ENCODE results near the gene UBE2O.

UBE2O gene

DNA sequence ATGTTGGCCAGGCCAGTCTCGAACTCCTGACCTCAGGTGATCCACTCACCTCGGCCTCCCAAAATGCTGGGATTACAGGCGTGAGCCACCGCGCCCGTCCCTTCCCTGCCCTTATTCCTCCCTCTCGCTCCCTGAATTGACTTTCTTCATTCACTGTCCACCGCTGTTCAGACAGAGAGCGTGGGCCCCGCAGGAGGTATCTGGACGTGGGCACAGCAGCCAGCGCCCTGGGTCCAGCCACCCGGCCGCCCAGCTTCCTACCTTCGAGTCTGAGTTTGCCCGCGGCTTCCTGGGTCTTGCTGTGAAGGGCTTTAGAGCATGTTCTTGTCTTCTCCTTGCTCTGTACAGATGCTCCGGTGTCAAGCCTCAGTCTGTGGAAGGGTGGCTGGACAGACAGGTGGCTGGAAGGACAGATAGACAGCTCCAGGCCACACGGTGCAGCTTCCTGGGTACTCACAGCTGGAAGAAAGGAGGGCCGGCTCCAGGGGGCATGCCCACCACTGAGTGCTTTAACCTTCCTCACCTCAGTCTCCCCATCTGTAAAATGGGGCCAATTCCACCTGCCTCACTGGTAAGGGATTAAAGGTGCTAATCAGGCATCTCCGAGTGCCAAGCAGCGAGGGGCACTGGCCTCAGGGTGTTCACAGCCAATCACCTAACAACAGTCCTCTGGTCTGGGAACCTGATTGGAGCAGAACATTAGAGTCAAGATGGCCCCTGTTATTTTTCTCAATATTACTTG lies 34.7 kb upstream of the UBE2O start:
- DNase-seq = no peak

DNA sequence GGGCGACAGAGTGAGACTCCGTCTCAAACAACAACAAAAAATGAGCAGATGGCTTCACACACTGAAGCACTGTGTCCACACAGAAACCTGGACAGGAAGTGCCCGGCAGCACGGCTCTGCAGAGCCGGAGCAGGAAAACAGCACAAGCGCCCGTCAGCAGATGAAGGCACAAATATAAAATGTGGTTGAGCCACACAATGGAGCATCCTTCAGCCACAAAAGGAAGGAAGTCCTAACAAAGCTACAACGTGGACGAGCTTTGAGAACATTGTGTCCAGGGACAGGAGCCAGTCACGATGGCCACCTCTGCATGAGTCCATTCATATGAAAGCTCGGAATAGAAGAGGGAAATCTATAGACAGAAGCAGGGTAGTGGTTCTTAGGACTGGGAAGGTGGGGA lies 32.6 kb upstream of the UBE2O start:
- peak in 22 of 51 donors; percentile 12 to 70 (median 36) for DNase-seq

DNA sequence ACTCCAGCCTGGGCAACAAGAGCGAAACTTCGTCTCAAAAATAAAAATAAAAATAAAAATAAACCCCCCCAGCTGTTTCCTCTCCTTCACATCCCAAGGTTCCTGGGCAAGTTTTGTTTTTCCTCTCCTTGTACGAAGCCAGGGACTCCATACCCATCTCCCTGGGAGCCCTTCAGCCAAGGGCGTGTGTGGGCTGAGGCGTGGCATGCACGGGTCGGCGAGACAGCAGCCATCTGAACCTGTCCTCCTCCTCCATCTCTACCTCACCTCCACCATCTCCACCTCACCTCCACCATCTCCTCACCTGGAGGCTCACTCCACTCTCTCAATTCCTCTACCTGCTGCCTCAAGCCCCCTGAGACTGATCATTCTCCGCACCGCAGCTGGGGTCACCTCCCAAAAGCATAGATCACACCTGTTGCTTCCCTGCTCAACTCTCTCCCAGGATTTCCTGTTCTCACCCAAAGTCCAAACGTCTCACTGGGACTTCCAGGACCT lies 31.3 kb upstream of the UBE2O start:
- no peak for DNase-seq

DNA sequence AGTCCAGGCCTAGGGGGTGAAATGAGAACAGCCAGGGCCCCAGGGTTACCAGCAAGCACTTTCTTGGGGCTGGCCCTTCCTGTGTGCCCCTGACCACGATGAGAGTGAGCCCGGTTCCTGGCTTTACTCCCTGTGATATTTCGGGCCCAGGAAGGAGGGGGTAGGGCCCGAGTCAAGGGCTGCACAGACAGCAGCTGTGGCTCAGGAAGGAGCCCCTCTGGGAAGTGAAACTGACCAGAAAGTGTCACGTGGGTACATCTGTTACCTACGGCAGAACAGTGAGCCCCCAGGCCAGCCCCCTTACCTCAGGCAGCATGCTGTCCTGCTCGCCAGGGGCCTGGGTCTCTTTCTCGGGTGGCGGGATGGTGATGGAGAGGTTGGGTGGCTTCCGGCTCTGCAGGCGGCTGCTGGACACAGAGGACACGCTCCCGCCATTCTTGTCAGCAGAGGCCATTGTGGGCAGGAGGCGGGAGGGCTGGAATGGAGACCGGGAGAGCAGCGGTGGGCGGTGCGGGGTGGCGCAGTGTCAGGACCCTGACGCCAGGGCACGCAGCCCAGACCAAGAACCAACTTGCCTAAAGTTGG lies 28.2 kb upstream of the UBE2O start:
- peak in 23 of 51 donors; percentile 20 to 71 (median 44) for DNase-seq

DNA sequence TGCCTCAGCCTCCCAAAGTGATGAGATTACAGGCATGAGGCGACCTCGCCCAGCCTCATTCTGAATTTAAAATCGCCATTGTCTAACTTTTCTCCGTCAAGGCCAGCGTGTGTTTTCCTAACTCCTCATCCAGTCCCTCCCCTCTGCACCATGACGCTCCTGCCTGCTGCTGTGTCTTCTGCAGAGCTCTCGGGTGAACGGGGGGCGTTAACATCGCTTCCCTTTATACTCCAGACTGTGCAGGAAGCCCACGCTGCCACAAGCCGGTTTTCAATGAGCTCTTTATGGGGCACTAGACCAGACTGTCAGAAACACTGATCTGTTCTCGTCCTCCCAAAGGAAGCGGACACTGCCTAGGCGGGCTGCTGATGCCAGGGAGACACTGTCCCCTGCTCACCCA lies 27.7 kb upstream of the UBE2O start:
- peak in 7 of 51 donors; percentile 17 to 71 (median 52) for DNase-seq

DNA sequence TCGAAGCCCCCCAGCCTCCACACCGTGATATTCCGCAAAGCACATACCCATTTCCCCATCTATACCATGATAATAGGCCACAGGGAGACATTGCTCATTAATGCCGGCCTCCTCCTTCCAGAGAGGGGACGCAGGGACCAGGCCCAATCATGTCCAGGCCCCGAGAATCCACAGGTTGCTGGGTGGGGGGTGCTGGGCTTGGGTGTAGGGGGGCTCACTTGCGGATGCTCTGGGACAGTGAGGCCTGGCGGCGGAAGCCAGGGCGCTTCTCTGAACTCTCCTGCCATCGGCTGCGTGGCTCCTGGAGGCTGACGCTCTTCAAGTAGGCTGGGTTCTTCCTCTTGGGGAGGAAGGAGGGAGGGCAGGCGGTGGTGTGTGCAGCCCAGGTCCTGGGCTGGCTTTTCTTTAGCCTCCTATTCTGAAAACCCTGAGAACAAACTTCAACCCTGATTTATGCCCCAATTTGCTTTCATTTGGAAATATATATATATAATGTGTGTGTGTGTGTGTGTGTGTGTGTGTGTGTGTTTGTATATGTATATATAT lies 26.6 kb upstream of the UBE2O start:
- DNase-seq = no peak

DNA sequence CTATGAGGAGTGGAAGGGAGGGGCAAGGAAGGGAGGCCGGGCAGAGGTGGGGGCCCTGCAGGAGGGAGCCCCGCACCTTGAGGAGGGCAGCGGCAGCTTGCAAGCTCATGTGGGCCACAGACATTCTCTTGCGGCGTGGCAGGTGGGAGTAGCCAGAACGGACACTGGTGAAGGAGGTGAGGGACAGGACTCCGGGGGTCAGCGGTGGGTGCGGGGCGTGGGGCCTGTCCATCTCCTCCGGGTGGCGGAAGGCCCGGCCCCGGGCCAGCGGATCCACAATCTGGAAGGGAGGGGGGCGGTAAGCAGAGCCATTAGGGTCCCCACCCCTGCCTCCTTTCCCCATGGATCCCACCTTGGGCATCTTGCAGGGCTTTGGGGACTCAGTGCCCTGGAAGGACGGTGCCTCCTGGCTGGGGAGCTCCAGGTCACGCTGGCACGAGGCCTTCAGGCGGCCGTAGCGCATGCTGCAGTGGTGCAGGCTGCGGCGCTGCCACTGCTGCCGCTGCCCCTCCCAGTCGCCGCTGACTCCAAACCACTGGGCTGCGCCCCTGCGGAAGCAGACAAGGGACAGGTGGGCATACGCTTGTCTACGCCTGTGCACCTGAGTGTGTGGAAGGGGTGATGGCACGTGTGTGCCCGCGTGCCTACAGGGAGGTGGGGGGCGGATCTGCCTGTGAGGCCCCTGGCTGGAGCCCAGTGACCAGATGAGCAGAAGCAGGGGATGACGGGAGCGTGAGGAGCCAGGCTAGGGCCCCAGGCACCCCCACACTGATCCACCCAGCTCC lies 26.0 kb upstream of the UBE2O start:
- no peak for DNase-seq

DNA sequence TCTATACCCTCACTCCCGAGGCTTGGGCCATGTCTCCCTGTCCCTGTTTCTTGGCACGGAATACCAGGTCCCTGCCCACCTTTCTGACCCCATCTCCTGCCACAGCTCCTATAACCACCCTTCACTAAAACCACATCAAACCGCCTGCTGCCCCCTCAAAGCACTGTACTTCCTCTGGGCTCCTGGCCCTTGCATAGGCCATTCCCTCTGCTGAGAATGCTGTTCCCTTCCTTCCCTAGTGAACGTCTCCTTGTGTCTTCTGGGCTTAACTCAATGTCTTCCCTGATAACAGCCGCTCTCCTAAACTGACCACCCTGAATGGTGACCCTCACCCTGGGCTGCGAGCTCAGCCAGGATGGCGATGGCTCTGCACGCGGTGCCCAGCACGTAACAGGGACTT lies 25.1 kb upstream of the UBE2O start:
- DNase-seq = no peak

DNA sequence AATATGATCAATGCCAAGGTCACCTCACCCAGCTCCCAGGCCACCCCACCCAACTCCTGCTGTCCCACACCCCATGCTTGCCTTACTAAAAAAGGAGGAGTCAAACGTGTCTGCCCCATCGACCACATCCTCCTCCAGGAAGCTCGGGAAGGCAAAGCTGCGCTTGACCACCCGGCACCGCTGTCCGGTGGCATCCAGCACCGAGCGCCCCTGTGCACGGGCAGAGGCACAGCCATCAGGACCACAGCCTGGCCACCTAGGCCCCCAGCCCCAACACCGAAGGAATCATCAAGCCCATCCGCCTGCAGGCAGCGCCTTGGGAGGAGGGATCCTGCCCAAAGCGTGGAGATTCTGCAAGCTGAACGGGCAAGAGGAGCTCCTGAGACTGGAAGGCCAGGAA lies 24.6 kb upstream of the UBE2O start:
- no peak for DNase-seq

DNA sequence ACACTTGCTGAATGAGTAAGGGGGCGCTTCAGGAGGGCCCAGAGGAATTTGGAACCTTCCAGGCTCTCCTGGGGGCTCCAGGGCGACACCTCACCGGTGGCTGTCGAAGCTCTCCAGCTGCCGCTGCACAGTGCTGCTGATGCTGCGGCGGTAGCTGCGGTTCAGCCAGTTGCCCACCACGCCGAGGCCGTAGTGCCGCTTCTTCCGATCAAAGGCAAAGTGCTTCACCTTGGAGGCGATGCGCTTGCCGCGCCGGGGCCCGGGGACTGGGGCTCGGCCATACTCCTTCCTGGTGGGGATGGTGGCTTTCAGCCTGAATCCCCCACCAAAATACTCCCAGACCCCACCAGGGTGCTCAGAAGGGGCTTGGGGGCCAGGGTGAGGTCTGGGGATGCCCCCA lies 23.8 kb upstream of the UBE2O start:
- no peak for DNase-seq

DNA sequence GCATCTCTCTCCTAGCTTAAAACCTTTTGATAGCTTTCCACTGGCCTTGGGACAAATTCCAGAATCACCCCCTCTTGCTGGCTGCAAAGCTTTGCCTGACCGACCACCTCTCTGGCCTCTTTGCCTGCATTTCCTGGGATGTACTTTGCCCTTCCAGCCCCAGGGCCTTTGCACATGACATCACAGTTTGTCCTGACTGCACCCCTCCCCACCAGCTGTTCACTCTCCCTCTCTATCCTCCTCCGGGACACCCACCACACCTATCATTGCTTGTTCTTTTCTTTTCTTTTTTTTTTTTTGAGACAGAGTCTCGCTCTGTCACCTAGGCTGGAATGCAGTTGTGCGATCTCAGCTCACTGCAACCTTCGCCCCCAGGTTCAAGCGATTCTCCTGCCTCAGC lies 22.4 kb upstream of the UBE2O start:
- DNase-seq = no peak

DNA sequence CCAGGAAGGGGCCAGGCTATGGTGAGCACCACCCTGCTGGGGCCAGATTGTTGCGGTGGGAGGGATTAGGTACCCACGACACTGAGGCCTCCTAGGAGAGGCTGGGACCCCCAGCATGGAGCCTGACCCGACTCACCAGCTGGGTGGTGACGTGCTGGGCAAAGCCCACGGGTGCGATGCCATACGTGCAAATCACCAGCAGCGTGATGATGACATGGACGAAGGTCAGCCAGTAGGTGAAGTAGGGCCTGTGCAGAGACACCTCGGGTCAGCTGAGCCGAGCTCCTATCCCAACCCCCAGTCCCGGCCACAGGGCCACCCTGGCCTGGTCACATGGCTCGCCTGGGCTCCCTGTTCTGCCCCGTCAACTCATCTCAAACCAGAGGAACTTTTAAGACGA lies 21.9 kb upstream of the UBE2O start:
- no peak for DNase-seq

DNA sequence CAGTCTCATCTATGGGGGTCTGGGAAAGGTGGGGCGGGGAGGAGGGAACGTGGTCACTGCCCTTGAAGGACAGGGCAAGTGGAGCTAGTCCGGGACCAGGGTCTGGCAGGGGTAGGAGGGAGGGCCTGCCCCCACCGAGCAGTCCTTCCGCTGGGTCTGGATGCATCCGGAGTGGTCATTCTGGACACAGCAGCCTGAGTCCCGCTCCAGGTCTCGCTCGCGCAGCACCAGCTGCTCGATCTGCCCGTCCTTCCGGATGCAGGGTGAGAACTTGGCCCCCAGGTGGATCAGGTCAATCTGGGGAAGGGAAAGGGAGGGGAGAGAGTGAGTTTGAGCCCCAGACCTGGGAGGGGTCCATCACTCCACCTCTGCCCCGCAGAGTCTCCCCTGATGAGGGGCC lies 21.3 kb upstream of the UBE2O start:
- no peak for DNase-seq

DNA sequence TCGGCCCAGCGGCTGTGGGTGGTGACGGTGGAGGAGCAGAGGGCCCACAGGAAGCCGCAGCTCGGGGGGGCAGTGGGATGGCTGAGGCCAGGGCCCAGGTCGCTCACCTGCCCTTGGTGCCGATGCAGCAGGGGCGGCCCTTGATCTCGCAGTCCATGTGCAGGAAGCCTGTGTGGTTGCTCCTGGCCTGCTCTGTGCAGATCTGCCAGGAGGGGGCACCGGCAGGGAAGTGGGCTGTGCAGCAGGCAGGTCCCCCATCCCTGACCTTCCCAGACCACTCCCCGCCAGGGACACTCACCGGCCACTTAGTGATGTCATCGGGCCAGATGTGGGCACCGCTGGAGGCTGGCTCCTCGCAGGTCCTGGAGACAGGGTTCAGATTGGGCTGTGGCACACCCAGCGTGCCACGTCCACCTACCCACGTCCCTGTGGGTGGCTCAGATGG lies 20.6 kb upstream of the UBE2O start:
- no peak for DNase-seq

DNA sequence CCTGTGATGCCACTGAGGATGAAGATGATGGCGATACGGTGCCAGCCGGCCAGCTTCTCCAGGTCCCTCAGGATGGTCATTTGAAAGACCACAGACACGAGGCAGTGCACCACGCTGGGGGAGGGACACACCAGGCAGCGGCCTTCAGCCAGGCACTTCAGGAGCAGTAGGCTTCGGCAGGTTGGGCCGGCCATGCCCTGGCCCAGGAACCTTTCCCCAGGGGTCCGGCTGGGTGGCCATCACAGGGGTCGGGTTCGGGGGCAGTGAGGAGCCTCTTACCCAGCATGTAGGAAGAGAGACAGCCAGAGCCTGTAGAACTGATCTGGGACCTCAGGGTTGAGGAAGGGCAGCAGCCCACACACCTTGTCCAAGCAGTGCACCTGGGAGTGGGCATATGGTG lies 19.8 kb upstream of the UBE2O start:
- no peak for DNase-seq

DNA sequence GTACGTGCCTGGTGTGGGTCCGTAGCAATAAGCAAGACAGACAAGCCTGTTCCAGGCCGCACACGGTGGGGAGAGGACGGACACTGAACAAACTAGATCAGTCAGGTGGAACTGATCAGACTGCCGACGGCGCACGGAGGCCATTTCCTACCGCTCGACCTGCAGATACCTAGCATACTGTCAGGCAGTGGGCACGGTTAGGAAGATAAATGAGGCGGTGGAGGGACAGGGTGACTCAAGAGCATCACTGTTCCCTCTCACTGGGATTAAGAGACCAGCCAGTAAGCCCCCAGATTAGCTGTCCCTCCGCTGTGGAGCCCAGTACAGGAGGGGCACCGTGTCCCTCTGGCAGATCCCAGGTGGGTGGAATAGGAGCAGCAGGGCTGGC lies 19.3 kb upstream of the UBE2O start:
- DNase-seq = no peak

DNA sequence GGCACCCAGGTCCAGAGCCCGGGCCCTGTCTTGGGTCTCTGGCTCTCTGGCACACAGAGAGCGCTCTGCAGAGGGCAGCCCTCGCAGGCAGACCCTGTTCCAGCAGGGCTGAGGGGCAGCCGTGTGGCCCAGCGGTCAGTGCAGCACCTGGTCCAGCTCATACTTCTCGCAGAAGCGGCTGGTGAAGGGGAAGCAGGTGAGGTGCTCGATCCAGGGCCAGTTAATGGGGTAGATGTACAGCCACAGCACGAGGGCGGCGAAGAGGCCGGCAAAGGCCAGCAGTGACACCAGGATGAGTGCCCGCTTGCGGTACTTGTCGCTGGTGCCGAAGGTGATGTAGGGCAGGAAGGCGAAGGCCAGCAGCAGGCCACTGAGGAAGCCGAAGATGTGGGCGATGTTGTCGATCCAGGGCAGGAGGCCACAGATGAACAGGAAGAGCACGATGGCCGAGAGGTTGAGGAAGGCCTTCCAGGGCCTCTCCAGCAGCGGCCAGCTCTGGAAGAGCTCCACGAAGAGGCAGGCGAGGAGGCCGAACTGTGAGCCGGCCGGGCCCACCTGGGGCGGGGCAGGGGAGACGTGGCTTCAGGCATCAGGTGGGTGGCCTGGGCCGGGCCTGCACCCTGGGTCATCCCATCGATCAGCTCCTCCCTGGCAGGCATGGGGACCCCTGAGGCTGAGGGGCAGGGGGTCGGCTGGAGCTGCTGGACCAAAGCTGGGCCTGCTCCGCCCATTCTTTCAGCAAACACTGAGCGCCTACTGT lies 18.7 kb upstream of the UBE2O start:
- no peak for DNase-seq

DNA sequence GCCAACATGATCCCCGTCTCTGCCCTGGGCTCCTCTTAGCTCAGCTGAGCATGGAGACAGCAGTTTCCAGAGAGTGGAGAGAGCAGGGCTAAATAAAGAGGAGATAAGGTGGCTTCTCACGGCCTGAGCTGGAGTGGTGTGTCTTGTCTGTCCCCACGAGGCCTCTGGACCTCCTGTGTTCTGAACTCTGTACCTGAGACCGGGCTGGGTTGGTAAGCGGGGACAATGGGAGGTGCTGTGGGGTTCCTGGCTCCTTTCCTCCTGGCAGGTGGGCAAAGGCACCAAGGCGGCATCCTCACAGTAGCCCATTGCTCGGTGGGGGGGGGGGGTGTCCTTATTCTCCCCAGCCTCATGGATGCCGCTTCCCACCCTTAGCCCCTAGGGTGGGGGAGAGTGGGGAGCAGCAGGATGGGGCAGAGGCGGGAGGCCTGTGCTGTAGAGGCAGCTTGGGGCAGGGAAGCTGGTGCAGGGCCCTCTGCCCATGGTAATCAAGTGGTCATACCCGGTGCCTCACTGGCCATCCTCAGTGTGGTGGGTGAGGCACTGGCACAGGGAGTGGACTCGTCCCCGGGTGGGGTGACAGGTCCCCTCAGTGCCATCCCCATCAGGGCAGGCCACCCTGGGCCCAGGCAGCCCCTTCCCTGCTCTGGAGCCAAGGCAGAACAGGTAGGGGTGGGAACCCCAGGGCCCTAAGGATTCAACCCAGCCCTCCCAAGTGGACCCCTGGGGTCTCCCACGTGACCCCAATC lies 17.2 kb upstream of the UBE2O start:
- no peak for DNase-seq

DNA sequence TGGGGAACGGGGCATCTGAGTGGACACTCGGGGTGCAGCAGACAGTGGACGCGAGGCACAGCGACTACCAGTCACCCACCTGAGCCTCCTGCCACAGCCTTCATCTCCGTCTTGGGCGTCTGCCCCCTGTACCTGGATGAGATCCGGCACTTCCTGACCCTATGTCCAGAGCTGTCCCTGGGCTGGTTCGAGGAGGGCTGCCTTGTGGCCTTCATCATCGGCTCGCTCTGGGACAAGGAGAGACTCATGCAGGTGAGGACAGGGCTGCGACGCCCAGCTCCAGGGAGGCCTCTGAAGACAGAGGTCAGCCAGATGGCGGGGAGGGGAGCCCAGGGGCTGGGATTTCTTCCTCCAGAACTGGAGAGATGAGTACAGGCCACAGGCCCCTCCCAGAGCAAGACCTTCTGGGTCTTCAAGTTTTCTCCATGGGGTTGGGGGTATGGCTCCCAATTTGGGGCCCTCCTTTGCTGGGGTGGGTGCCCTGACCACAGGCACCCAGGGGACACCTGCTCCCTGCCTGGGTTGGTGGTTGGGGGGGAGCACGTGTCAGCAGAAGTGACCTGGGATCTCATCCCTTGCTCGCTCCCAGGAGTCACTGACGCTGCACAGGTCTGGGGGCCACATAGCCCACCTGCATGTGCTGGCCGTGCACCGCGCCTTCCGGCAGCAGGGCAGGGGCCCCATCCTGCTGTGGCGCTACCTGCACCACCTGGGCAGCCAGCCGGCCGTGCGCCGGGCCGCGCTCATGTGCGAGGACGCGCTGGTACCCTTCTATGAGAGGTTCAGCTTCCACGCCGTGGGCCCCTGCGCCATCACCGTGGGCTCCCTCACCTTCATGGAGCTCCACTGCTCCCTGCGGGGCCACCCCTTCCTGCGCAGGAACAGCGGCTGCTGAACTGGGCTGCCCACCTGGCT lies 16.4 kb upstream of the UBE2O start:
- no peak for DNase-seq

DNA sequence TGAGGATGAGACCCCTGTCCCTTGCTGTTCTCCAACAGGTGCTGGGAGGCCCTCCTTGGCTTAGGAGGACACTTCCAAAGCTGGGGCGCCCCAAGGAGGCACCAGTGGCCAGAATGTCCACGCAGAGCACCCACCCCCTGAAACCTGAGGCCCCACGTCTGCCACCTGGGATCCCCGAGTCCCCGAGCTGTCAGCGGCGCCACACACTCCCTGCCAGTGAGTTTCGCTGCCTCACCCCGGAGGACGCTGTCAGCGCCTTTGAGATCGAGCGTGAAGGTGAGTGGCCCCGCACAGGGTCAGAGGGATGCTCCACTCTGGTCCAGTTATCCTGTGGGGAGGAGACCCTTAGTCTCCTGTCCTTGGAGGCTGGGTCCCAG lies 15.7 kb upstream of the UBE2O start:
- no peak for DNase-seq
